Spleen (tissue), 7 donors: ENCODE results near the gene MMP14.

Experiments used
- POLR2AphosphoS5 ChIP-seq, 3 donors: sonication (generic); formaldehyde crosslinking; IDR thresholded peaks; one replicate each; pipeline ENCODE4 v1.5.1; 2017; ENCODE audit warnings: antibody characterized with exemption in 3 of 3
- TF ChIP-seq, protein P1 (sequence below), 11 experiments: fragments of 200-600 bp in 7 of 11; fragments of 450-650 bp in 4 of 11; sonication (generic) in 4 of 11; IDR thresholded peaks in 8 of 11; conservative IDR thresholded peaks in 3 of 11; 1 replicate in 7 of 11; 2 replicates in 4 of 11; pipeline versions ENCODE4 v1.4.0 to v1.8.0; 2016 to 2021; ENCODE audit warnings: antibody characterized with exemption in 11 of 11, inconsistent platforms in 4 of 11, mild to moderate bottlenecking in 1 of 11
- donor health status: DM: no; HTN: no; CAD: no; lungs with moderate emphysema.
- donor health status: DM: no; HTN: no; CAD: no.
- donor health status: DM: no; HTN: no; CAD: no.

DNA sequence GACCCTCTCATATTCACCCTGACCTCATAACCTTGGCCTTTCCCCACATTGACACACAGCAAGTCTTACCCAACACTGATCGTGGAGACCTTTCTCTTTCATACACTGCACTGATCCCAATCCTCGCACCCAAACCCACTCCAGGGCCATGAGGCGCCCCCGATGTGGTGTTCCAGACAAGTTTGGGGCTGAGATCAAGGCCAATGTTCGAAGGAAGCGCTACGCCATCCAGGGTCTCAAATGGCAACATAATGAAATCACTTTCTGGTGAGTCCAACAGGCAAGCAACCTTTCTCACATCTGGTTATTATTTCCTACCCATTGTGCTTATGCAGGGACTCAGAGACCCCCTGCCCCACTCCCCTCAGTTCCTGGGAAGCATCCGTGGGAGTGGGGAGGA, 5.4 kb downstream of the MMP14 start:
- TF ChIP-seq POLR2AphosphoS5 (IDR thresholded peaks at IDR 0.05), result no peak
- TF ChIP-seq, protein P1, sequence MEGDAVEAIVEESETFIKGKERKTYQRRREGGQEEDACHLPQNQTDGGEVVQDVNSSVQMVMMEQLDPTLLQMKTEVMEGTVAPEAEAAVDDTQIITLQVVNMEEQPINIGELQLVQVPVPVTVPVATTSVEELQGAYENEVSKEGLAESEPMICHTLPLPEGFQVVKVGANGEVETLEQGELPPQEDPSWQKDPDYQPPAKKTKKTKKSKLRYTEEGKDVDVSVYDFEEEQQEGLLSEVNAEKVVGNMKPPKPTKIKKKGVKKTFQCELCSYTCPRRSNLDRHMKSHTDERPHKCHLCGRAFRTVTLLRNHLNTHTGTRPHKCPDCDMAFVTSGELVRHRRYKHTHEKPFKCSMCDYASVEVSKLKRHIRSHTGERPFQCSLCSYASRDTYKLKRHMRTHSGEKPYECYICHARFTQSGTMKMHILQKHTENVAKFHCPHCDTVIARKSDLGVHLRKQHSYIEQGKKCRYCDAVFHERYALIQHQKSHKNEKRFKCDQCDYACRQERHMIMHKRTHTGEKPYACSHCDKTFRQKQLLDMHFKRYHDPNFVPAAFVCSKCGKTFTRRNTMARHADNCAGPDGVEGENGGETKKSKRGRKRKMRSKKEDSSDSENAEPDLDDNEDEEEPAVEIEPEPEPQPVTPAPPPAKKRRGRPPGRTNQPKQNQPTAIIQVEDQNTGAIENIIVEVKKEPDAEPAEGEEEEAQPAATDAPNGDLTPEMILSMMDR (IDR thresholded peaks at IDR 0.05 in 8 of 11, conservative IDR thresholded peaks at IDR 0.05 in 3 of 11), result no peak
